GM18526 (cell line): Measurements from ENCODE around the gene TYSND1.

Source experiments
- POLR2A ChIP-seq: IDR thresholded peaks from 3 replicates; pipeline ENCODE4 v1.6.1; 2011; ENCODE audit not compliant: insufficient read length; ENCODE audit errors: extremely low read depth

The TYSND1 gene

GRCh38 chr10:70146489-70147258 lies at the start of gene TYSND1:
TSS of gene TYSND1 (minus strand) at chr10:70146700. CDS start at chr10:70146586, 114 bp downstream.
- TF ChIP-seq POLR2A: peak; percentile 78

DNA sequence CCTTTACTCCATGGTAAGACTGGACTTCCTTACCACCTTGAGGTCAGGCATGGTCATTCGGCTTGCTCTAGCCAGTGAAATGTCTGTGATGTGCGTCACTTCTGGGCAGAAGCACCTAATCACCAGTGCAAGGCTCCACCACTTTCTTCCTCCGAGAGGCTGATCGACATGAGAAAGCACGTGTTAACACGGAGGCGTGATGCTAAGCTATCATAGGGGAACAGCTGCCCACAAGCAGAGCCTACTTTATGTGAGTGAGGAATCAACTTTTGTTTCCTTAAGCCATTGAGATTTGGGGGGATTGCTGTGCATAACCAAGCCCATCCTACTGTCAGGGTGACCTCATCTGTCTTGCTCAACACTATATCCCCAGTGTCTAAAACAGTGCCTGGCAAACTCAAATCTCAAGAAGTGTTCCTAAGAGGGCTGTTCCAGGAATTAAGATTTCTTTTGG lies 46.9 kb upstream of the TYSND1 start:
- TF ChIP-seq POLR2A: no peak

DNA sequence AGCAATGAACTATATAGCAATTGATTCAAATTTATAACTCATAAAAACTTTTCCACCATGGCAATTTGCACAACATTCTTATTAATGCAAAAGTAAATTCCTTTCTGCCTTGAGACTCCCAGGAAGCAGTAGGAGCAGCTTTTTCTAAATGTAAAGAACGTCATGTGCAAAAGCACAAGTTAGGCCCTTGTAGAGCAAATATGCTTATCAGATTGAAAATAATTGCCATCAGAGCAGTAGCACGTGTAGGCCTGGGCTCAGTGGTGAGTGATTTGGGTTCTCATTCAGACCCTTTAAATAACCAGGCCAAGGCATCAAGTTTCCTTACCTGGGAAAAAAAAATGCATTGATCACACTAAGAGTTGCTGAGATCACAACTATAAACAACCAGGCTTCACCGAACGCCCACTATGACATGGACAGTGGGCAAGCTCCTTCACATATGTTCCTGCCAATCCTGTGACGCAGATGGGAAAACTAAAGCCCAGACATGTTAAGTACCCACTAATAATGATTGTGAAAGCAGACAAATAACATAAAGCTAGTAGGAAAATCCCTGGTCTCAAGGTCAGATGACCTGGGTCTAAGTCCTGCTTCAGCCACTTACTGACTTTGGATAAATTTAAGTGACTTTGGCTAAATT lies 45.9 kb upstream of the TYSND1 start:
- no peak for TF ChIP-seq POLR2A

GRCh38 chr10:70191972-70192305 lies 45.4 kb upstream of the TYSND1 start:
- TF ChIP-seq POLR2A: no peak

GRCh38 chr10:70191161-70191971 lies 44.9 kb upstream of the TYSND1 start:
- no peak for TF ChIP-seq POLR2A

DNA sequence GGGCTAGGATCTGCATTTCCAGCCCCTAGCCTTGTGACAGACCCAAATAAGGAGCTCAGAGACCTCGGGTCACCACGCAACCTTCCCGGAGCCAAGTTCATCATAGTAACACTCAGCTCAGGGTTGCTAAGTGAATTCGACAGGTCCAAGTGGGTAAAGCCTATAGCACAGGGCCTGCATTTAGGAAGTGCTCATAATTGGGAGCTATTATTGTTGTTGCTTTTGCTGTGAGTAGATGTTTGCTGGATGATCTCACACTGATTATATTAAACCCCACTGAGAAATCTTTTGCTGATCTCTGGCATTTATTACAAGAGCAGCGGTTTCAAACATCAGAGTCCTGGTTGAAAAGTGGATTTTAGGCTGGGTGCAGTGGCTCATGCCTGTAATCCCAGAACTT lies 44.1 kb upstream of the TYSND1 start:
- TF ChIP-seq POLR2A: no peak

GRCh38 chr10:70190102-70190501 lies 43.6 kb upstream of the TYSND1 start:
- no peak for TF ChIP-seq POLR2A

DNA sequence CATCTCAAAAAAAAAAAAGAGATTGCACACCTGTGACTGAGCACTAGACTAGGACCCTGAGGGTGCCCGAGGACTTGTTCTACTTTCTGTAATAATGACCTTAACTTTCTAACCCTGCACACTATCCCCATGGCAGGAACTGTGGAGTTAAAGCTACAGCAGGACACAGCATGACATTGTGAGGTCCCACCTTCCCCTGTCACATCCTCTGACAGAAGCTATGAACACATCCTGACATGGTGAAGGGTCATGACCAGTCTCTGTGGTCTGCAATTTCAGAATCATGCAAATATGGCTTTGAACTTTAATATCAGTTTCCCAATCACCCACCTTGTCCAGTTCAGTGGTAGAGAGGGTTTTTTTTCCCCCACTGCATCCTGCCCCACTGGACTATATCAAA lies 42.3 kb upstream of the TYSND1 start:
- no peak for TF ChIP-seq POLR2A

DNA sequence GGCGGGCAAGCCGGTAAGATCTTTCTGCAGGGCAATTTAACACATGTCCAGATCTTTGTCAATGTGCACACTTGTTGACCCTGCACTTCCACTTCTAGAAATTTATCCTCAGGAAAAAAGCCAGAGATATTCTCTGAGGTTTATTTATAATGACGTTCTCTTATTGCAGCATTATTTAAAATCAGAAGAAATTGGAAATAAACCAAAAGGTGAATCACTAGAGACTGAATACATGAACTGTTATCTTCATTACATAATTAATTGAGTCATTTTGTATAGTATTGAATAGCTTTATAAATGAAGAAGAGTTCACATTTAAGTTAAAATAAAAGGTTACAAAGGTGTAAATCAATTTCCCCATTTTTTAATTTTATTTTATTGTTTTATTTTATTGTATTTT lies 40.1 kb upstream of the TYSND1 start:
- TF ChIP-seq POLR2A: no peak

DNA sequence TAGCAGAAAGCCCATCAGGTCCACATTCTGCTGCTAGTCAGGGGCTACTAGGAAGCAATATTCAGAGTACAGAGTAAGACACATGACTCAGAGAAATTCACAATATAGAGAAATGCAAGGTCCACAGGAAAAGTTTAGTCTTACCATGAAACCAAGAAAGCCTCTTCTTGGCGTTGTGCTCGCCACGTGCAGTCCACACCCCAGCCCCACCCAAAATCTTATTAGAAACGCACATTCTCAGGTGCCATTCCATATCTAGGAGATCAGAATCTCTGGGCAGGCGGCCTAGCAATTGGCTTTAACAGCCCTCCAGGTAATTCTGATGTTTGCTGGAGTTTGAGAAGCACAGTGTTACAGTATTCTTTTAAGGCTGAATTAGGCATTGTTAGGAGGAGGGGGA lies 39.6 kb upstream of the TYSND1 start:
- no peak for TF ChIP-seq POLR2A

- TF ChIP-seq POLR2A: no peak
Observed at GRCh38 chr10:70183304-70183703, 36.8 kb upstream of the TYSND1 start.

GRCh38 chr10:70178139-70178725 lies 31.7 kb upstream of the TYSND1 start:
- TF ChIP-seq POLR2A: no peak

GRCh38 chr10:70176441-70176840 lies 29.9 kb upstream of the TYSND1 start:
- no peak for TF ChIP-seq POLR2A

DNA sequence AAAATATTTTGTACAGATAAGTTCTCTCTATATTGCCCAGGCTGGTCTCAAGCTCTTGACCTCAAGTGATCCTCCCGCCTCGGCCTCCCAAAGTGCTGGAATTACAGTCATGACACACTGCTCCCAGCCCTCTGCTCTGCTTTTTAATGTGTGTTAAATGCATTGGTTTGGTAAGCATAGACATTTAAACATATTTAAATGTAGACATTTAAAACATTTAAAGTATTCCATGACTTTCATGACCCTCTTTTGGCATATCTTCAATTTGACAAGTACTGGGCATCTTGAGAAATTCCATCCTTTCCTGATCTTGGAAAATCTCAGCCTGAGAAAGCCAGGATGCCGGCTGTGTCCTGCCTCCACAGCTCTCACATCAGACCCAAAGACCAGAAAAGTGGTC lies 29.0 kb upstream of the TYSND1 start:
- TF ChIP-seq POLR2A: no peak

DNA sequence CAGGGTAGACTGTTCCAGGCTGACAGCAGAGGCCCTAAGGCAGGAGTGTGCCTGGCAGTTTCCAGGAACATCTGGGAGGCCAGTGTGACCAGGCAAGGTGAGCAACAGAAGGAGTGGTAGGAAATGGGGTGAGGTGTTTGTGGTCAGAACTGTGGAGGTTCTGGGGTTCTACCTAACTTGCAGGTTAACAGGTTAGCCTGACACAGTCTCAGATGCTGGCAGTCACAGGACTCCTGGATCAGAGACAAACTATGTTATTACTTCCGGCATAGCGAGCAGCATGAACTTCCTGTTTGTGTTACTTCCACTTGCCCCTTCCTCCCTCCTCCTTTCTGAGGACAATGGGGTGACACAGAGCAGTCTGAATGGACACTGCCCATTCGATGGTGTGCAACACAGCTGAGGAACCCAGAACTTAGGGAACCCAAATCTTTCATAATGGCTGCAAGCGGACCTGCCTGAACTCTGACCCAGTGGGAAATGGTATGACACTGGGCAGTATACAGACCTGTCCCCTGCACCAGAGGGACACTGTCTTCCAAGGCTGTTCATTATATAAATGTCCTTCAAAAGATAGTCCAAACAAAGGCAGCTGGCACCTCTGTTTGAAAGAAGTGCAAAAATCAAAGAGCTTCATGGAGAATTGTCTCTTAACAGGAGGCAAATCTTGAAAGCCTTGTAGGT lies 27.7 kb upstream of the TYSND1 start:
- TF ChIP-seq POLR2A: no peak
